C4-2B (cell line): ENCODE measurements around the gene DOLPP1.
"Not testable (repeated sequence)": the region's sequence is repeated elsewhere in the genome, so short reads cannot be mapped to it uniquely, and the experiment has no call there.

Experiments used
- ZFX ChIP-seq: fragments of 450-650 bp; IDR thresholded peaks from 2 replicates; pipeline ENCODE4 v1.6.1; 2017
- TF ChIP-seq, protein P1 (sequence below): fragments of 450-650 bp; conservative IDR thresholded peaks from 2 replicates; pipeline ENCODE4 v1.5.1; 2017; ENCODE audit warnings: mild to moderate bottlenecking

GRCh38 chr9:129112526-129112925 lies 31.6 kb downstream of the DOLPP1 start:
- TF ChIP-seq, protein P1, sequence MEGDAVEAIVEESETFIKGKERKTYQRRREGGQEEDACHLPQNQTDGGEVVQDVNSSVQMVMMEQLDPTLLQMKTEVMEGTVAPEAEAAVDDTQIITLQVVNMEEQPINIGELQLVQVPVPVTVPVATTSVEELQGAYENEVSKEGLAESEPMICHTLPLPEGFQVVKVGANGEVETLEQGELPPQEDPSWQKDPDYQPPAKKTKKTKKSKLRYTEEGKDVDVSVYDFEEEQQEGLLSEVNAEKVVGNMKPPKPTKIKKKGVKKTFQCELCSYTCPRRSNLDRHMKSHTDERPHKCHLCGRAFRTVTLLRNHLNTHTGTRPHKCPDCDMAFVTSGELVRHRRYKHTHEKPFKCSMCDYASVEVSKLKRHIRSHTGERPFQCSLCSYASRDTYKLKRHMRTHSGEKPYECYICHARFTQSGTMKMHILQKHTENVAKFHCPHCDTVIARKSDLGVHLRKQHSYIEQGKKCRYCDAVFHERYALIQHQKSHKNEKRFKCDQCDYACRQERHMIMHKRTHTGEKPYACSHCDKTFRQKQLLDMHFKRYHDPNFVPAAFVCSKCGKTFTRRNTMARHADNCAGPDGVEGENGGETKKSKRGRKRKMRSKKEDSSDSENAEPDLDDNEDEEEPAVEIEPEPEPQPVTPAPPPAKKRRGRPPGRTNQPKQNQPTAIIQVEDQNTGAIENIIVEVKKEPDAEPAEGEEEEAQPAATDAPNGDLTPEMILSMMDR, result not testable (repeated sequence)
- not testable (repeated sequence) for TF ChIP-seq ZFX
